Measurements from ENCODE around the gene SERPINI1. TPM values are rescaled to one million over a fixed set of nuclear protein-coding genes. Genes with fewer than 3 reads are reported as not detected.

Gene SERPINI1
- total RNA-seq, 1 experiment from 2014 or later, result 8.0 TPM

- TSS peak; percentile 42 for BruUV-seq (replicated peaks)
- no peak for TF ChIP-seq REST (IDR thresholded peaks at IDR 0.05; ENCODE audit: insufficient read depth in 1 of 2, low read depth in 2 of 2, low read length in 1 of 2)
- no peak for TF ChIP-seq CTCF (IDR thresholded peaks at IDR 0.05)
- TF ChIP-seq TCF7L2 (IDR thresholded peaks at IDR 0.05; ENCODE audit: low read depth, low read length), result no peak
- TF ChIP-seq SIN3A (IDR thresholded peaks at IDR 0.05; ENCODE audit: borderline replicate concordance, insufficient read depth, low read depth, low read length), result no peak
- TF ChIP-seq POLR2AphosphoS5 (IDR thresholded peaks at IDR 0.05; ENCODE audit: low read depth, low read length), result no peak
- Histone ChIP-seq H3K4me1 (ENCODE audit: control insufficient read depth, insufficient read depth, low read length) (peaks cover 28% of the 10 kb centered on the region), H3K27ac (ENCODE audit: low read length) (no peak overlapping the region; the same call in 1 of the 2 replicates), H3K9me3 (ENCODE audit: control insufficient read depth, insufficient read depth, low read depth, low read length) (no peaks in the 10 kb centered on the region), H3K4me3 (ENCODE audit: low read depth in 2 of 2, low read length in 2 of 2) (no peak overlapping the region), H3K27me3 (ENCODE audit: control insufficient read depth, insufficient read depth, low read length) (no peaks in the 10 kb centered on the region), H3K36me3 (ENCODE audit: control insufficient read depth, insufficient read depth, low read length) (peaks cover 5% of the 10 kb centered on the region; the same call in 1 of the 2 replicates)
- ATAC-seq (no peak), DNase-seq (ENCODE audit: low read depth, low spot score) (no peak)
- ChIA-PET CTCF (no interaction called here), POLR2A (no interaction called here)
- in situ Hi-C loops (cut with HindIII; ENCODE audit: low pct_unique_long_range_greater_than_20kb, low sequenced_read_pairs) (no loop called here), intact Hi-C loops (cut with micrococcal nuclease; ENCODE audit: unreplicated experiment) (loop anchor here (10.0 kb wide), 1 partner anchor 308 kb away; no protein-coding TSS in a partner anchor)
Measured at GRCh38 chr3:167736997-167737396, 1.5 kb downstream of the SERPINI1 start.

GRCh38 chr3:167738037-167738436, 2.5 kb downstream of the SERPINI1 start:
- DNase-seq (ENCODE audit: low read depth, low spot score) (no peak), ATAC-seq (no peak)
- H3K4me1 ChIP-seq (ENCODE audit: control insufficient read depth, insufficient read depth, low read length), result peaks cover 18% of the 10 kb centered on the region; the same call in 1 of the 2 replicates
- POLR2A ChIA-PET, result no interaction called here
- intact Hi-C loops (cut with micrococcal nuclease; ENCODE audit: unreplicated experiment), result loop anchor here (10.0 kb wide), 1 partner anchor 307 kb away; no protein-coding TSS in a partner anchor
- CTCF ChIA-PET, result no interaction called here
- no peaks in the 10 kb centered on the region for H3K9me3 ChIP-seq (ENCODE audit: control insufficient read depth, insufficient read depth, low read depth, low read length)
- no TSS peak for BruUV-seq (replicated peaks)
- in situ Hi-C loops (cut with HindIII; ENCODE audit: low pct_unique_long_range_greater_than_20kb, low sequenced_read_pairs), result no loop called here
- H3K27me3 ChIP-seq (ENCODE audit: control insufficient read depth, insufficient read depth, low read length), result no peaks in the 10 kb centered on the region
- TF ChIP-seq CTCF (IDR thresholded peaks at IDR 0.05), result no peak
- no peak for TF ChIP-seq TCF7L2 (IDR thresholded peaks at IDR 0.05; ENCODE audit: low read depth, low read length)
- TF ChIP-seq POLR2AphosphoS5 (IDR thresholded peaks at IDR 0.05; ENCODE audit: low read depth, low read length), result no peak
- no peak for TF ChIP-seq SIN3A (IDR thresholded peaks at IDR 0.05; ENCODE audit: borderline replicate concordance, insufficient read depth, low read depth, low read length)
- TF ChIP-seq REST (IDR thresholded peaks at IDR 0.05; ENCODE audit: insufficient read depth in 1 of 2, low read depth in 2 of 2, low read length in 1 of 2), result no peak
- H3K36me3 ChIP-seq (ENCODE audit: control insufficient read depth, insufficient read depth, low read length), result peaks cover 5% of the 10 kb centered on the region; the same call in 1 of the 2 replicates
- no peak overlapping the region for H3K4me3 ChIP-seq (ENCODE audit: low read depth in 2 of 2, low read length in 2 of 2)
- H3K27ac ChIP-seq (ENCODE audit: low read length), result no peak overlapping the region
